Loucy (cell line): ENCODE results near the gene DYNLT4.

Experiments
- EZH2phosphoT487 ChIP-seq: fragments of 200-600 bp; IDR thresholded peaks from 2 replicates; pipeline ENCODE4 v1.6.1; 2018; ENCODE audit warnings: antibody characterized with exemption, mild to moderate bottlenecking, moderate library complexity, borderline replicate concordance
- TF ChIP-seq, protein P1 (sequence below): fragments of 200-600 bp; sonication (generic); conservative IDR thresholded peaks from 2 replicates; pipeline ENCODE4 v1.5.1; 2014; ENCODE audit warnings: mild to moderate bottlenecking, antibody characterized with exemption, low read length

DNA sequence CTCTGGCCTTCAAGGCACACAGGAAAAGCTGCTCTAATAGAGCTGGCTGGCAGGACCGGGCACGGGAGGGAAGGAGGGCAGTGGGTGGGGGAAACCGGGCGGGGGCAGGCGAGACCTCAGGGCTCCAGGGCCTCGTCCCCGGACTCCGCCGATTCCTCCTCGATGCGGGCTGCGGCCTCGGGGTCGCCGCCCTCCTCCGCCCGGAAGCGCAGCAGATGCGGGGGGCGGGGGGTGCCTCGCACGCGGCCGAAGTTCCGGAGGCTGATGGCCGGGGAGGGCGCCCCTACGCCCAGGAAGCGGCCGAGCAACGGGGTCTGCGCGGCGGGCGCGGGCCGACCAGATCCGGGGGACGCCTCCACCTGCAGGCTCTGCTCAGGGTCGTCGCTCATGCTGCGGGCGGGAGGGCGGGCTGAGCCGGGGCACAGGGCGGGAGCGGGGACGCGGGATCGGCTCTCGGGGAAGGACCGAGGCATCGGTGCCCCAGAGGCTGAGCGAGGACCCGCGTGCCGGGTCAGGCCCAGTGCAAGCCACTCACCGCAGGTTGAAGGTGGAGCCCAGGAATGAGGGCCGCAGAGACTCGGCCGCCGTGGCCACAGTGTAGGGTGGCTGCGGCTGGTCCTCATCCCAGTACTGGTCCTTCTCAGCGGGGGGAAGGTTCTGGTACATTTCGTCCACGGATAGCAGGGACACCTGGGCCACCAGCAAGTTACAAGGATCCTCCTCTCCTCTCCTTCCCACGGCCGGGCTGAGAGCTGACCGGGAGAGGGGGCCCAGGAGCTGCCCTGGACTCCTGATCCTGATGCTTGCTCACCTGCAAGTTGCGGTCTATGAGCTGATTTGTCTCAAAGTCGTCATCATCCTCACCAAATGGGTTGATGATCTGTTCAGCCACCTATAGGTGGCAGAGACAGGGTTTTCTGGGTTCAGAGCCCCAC, 22.8 kb downstream of the DYNLT4 start:
- TF ChIP-seq, protein P1, sequence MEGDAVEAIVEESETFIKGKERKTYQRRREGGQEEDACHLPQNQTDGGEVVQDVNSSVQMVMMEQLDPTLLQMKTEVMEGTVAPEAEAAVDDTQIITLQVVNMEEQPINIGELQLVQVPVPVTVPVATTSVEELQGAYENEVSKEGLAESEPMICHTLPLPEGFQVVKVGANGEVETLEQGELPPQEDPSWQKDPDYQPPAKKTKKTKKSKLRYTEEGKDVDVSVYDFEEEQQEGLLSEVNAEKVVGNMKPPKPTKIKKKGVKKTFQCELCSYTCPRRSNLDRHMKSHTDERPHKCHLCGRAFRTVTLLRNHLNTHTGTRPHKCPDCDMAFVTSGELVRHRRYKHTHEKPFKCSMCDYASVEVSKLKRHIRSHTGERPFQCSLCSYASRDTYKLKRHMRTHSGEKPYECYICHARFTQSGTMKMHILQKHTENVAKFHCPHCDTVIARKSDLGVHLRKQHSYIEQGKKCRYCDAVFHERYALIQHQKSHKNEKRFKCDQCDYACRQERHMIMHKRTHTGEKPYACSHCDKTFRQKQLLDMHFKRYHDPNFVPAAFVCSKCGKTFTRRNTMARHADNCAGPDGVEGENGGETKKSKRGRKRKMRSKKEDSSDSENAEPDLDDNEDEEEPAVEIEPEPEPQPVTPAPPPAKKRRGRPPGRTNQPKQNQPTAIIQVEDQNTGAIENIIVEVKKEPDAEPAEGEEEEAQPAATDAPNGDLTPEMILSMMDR = no peak
- TF ChIP-seq EZH2phosphoT487 = no peak
